Activated CD8-positive, alpha-beta memory T cell treated with anti-CD3 and anti-CD28 coated beads for 4 hours (primary cell): ENCODE results near the gene WDFY4.
A peak's percentile ranks its signal among the peaks of the same experiment; 100 is the strongest.

Experiments
- DNase-seq, 2 donors: peaks; one replicate each; pipeline ENCODE4 v3.0.0-alpha.2; 2020; ENCODE audit warnings: low read depth in 2 of 2

WDFY4 gene

GRCh38 chr10:48656241-48656913 is 28.3 kb upstream of the WDFY4 start:
- peak; percentile 56 to 63 for DNase-seq

GRCh38 chr10:48656914-48657305 is 27.8 kb upstream of the WDFY4 start:
- no peak for DNase-seq

DNA sequence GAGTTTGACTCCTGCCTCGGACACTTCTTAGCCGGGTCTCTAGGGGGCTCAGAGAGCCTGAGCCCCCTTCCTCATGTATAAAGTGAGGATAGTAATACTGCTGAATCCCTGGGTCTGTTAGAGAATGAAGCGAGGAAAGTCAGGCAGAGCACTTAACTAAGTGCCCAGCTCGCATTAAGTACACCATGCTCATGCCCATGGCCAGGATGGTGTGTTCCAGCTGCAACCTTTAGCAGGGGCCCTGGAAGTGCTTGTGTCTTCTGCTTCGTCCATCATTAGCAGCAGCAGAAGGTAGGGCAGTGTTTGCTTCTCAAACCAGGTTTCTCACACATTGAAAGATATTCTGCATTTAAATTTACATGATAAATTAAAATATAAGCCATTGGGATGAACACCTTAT is 27.3 kb upstream of the WDFY4 start:
- DNase-seq: no peak

DNA sequence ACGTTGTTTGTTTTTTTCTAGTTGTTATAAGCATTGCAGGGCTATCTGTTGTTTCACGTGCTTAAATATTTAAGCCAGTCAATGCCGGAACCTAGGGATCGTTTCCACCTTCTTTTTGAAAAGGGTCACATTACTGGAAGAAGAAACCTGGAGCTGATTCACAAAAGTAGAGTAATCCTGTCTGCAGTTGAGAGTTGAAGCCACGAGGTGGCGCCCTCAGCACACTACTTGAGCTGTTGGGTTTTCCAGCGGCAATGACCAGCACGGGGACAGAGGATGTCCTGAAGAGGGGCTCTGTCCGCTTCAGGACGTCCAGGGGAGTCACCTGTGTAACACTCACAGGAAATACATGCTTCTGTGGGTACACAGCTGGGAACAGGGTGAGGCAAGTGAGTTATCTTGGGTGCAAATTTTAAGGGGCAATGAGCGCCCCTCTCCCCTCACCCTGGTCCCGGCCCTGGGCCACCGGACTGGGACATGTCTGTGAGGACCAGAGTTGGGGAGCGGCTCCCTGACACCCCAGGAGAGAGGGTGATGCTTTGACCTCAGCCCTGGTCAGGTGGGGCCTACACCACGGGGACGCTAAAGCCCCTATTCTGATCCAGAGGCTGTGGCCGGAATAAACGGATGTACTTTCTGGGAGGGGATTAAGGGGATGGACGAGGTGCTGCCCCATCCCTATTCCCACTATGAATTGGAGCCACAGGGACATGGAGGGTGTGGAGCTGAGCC is 26.3 kb upstream of the WDFY4 start:
- no peak for DNase-seq

DNA sequence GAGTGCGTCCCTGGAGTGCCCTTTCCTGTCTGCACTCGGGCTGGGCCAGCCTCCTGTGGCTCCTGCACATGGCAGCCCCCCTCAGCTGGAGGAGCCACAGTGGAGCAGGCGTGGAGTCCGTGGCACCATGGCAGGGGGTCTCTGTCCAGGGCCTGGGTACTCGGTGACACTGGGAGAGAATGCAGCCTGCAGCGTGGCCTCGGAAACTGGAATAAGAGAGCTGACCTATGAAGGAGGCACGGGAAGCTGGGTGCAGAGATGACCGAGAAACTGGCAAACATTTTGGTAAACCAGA is 25.8 kb upstream of the WDFY4 start:
- no peak for DNase-seq

- DNase-seq: no peak
These were observed 24.9 kb upstream of the WDFY4 start for GRCh38 chr10:48659790-48660189.

GRCh38 chr10:48661441-48661840 is 23.2 kb upstream of the WDFY4 start:
- DNase-seq: no peak

GRCh38 chr10:48667960-48668590 is 16.6 kb upstream of the WDFY4 start:
- DNase-seq: no peak

DNA sequence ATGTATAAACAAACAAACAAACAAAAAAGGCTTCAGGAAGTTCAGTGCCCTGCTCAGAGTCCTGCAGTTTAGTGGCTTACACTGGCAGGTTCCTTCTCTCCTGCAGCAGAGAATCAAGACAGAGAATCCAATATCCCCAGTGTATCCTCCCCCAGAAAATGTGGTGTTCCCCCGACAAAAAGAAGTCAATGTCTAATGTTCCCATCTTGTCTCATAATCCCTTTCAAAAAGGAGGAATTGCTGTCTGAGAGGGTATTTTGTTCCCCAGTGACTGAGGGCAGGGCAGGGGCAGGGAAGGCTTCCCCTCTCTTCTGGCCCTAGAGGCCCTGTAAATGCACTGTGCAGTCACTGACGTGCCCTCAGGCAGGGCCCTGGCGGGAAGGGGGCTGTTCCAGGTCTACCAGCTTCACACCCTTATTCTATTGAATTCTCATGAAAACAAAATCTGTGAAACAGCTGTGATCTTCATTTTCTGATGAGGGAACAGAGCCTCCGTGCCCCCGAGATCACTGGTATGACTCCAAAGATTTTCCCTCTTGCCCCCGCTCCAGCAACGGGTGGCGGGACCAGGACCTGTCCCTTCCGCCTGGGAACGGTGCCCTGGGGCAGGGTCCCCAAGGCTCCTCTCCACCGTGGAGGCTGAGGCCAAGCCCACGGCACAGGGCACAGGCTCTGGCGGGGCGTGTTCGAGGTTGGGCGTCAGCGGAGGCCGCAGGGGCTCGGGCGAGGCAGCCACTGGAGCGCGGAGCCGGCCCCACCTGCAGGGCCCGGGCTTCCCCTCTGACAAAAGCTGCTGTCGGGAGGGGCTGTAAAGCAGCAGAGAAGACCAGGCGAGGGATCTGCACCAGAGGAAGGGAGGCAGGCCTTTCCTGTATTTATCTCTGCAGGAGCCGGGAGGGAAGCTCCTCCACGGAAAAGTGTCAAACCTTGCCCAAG is 13.4 kb upstream of the WDFY4 start:
- DNase-seq: no peak

- DNase-seq: no peak
These were observed 12.6 kb upstream of the WDFY4 start for GRCh38 chr10:48671914-48672595.

DNA sequence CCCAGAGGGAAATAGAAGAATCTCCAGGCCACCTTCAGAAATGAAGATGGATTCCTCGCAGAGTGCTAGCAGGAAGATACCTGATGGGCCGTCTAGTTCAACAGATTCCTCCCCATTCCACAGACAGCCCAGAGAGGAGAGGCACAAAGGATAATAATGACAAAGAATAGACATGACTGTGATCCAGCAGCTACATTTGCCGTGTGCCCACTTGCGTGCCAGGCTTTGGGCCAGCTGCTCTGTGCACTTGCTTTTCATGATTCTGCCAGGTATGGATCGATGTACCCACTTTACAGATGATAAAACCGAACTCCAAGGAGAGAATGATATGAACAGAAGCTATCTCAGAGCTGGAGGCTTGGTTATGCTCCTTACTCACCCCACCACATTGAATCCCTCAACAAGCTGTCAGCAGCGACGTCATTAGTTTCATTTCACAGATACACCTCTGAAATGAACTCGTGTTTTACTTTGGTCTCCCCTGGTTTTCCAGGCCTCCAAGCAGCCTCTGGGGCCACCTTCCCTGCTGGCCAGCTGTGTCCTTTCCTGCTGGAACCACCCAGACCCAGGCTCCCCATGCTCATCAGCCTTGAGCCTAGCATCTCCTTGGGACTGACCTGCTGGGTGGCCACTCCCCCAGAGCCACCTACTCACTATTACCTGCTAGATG is 11.9 kb upstream of the WDFY4 start:
- no peak for DNase-seq

DNA sequence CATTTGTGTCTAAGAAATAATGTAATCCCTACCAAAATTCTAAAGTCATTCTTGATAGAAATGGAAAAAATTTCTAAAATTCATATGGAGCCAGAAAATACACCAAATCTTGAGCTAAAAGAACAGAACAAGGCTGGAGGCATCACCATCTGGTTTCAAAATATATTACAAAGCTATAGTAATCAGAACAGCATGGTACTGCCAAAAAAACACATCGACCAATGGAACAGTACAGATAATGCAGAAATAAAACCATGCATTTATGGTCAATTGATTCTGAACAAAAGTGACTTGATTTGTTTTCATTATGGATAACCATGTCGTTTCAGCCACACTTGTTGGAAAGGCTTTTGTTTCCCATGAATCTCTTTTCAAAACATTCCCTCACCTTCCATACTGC is 7.0 kb upstream of the WDFY4 start:
- DNase-seq: no peak

- no peak for DNase-seq
These were observed 6.6 kb upstream of the WDFY4 start for GRCh38 chr10:48678041-48678440.

GRCh38 chr10:48681740-48682139 is 2.9 kb upstream of the WDFY4 start:
- DNase-seq: no peak

GRCh38 chr10:48682265-48682664 is 2.4 kb upstream of the WDFY4 start:
- DNase-seq: no peak

DNA sequence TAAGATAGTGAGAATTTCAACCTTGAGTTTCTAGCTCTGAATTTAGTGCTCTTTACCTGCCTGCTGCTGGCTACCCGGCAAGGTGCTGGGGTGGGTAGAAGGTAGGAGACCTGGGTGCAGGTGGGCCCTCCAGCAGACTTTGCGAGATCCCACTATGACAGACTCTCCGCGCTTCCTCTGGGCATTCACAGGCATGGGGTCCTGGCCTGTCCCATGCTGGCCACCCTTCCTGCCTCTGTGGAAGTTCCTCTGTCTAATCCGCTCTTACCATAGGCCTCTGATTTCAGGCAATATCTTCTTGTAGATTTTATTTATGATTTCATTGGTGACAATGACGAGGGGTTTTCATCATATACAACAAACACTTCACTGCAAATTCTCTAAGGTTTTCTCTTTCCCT is 1.2 kb upstream of the WDFY4 start:
- no peak for DNase-seq

- DNase-seq: no peak
These were observed 805 bp upstream of the WDFY4 start for GRCh38 chr10:48683868-48684267.

DNA sequence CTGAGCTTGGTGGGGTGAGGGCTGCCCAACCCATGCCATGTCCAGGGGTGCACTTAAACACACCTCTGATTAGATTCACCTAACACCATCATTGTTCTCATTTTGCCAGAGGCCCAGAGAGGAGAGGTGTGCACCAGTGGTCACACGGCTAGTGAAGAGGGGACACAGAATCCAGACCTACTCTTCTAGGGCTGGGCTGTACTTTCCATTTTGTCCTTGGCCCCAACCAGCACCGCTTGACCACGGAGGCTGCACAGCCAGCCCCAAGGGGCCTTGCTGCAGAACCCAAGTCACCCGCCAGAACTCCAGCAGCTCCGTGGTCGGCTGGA is 246 bp upstream of the WDFY4 start:
- no peak for DNase-seq

- no peak for DNase-seq
These were observed 1.1 kb downstream of the WDFY4 start for GRCh38 chr10:48685731-48686130.

GRCh38 chr10:48690791-48691660 is 6.4 kb downstream of the WDFY4 start:
- DNase-seq: no peak
